Glutamatergic neuron (in vitro differentiated cells): ENCODE measurements around the gene MAP3K10. TPM values are rescaled to one million over a fixed set of nuclear protein-coding genes. Genes with fewer than 3 reads are reported as not detected.

Source experiments
- DNase-seq: peaks from one replicate; pipeline ENCODE4 v3.0.0; 2022
- H3K27ac Mint-ChIP-seq: one replicate; pipeline ENCODE4 v1.8.0; 2020; ENCODE audit warnings: mild to moderate bottlenecking, mixed read lengths, inconsistent platforms; ENCODE audit not compliant: unreplicated experiment
- H3K27me3 Mint-ChIP-seq: one replicate; pipeline ENCODE4 v1.8.0; 2020; ENCODE audit warnings: mild to moderate bottlenecking, moderate library complexity, mixed read lengths, inconsistent platforms; ENCODE audit not compliant: unreplicated experiment
- H3K36me3 Mint-ChIP-seq: one replicate; pipeline ENCODE4 v1.8.0; 2020; ENCODE audit warnings: mild to moderate bottlenecking, mixed read lengths, inconsistent platforms; ENCODE audit not compliant: unreplicated experiment
- H3K4me1 Mint-ChIP-seq: one replicate; pipeline ENCODE4 v1.8.0; 2020; ENCODE audit warnings: mild to moderate bottlenecking, low read depth, mixed read lengths, inconsistent platforms; ENCODE audit not compliant: unreplicated experiment
- H3K4me3 Mint-ChIP-seq: one replicate; pipeline ENCODE4 v1.8.0; 2020; ENCODE audit warnings: mild to moderate bottlenecking, mixed read lengths, inconsistent platforms; ENCODE audit not compliant: unreplicated experiment
- H3K9me3 Mint-ChIP-seq: one replicate; pipeline ENCODE4 v1.8.0; 2020; ENCODE audit warnings: mild to moderate bottlenecking, moderate library complexity, mixed read lengths, inconsistent platforms; ENCODE audit not compliant: unreplicated experiment
- total RNA-seq: library from RNA; stranded (reverse); fragmentation: NEBNext Ultra II Directional; extraction: Animal tissue kit (Norgen Biotek cat#: 25700); gene quantifications from one replicate; pipeline ENCODE4 v1.2.1, GENCODE V29; 2021; ENCODE audit not compliant: unreplicated experiment
- TF ChIP-seq, protein P1 (sequence below): fragments of 200-600 bp; sonication (generic); IDR thresholded peaks from one replicate; pipeline ENCODE4 v1.5.0; 2021; ENCODE audit not compliant: partially characterized antibody, unreplicated experiment

MAP3K10 gene
- total RNA-seq, 1 donor from 2014 or later: 66.9 TPM

DNA sequence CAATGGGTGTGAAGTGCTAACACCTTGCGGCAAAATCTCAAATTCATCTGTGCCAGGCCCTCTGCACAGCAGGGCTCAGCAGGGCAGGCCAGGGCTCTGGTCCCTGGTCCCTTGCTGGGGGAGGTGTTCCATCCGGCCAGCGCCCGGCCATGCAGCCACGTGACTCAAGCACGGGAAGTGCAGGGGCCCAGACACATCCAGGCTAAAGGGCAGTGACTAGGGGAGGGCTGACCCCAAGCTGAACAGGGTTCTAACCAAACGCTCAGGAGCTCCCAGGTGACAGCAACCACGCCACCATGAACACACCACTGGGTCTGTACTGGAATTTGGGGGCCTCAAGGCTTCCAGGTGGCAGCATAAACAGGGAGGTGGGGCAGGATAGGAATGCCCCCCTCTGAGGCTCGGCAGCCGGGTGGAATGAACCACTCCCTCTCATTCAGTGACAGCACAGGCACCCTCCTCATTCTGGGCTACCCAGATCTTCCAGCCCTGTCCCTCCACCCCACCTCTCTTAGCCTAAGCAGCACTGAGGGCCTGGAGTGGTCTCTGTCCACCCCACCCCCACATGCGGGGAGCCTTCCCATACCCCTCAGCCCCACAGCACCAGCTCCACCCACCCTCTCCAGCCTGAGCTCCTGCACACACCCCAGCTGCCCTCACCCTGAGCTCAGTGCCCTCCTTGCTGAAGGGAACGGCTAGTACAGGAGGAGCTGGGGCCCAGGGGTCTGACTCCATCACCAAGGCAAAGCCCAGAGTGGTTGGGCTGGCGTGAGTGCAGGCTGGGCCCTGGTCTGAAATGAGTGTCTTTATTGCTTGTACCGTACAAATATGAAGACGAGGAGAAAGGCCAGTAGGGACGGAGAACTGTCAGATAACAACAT, 40.6 kb downstream of the MAP3K10 start:
- Mint-ChIP-seq H3K4me3 (no peak overlapping the region), H3K27ac (no peak overlapping the region)
- TF ChIP-seq, protein P1, sequence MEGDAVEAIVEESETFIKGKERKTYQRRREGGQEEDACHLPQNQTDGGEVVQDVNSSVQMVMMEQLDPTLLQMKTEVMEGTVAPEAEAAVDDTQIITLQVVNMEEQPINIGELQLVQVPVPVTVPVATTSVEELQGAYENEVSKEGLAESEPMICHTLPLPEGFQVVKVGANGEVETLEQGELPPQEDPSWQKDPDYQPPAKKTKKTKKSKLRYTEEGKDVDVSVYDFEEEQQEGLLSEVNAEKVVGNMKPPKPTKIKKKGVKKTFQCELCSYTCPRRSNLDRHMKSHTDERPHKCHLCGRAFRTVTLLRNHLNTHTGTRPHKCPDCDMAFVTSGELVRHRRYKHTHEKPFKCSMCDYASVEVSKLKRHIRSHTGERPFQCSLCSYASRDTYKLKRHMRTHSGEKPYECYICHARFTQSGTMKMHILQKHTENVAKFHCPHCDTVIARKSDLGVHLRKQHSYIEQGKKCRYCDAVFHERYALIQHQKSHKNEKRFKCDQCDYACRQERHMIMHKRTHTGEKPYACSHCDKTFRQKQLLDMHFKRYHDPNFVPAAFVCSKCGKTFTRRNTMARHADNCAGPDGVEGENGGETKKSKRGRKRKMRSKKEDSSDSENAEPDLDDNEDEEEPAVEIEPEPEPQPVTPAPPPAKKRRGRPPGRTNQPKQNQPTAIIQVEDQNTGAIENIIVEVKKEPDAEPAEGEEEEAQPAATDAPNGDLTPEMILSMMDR: no peak

DNA sequence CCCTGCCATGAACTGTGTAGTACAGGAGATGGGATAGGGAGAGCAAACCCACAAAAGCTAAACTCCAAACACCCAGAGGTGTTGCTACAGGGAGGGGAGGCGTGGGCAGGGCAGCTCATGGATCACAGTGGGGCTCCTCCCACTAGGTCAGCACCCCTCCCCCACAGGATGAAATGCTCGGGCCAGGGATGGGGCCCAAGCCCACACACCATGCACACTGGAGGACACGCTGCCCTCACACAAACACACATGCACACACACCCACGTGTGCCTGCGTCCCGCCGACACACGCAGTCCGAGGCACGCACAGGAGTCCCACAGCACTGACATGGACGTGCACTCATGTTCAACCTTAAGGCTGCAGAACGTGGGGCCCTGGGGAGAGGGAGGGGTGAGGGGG, 41.3 kb downstream of the MAP3K10 start:
- TF ChIP-seq, protein P1: no peak
- no peaks in the 10 kb centered on the region for H3K9me3 Mint-ChIP-seq
- H3K27ac Mint-ChIP-seq: no peak overlapping the region
- H3K36me3 Mint-ChIP-seq: no peaks in the 10 kb centered on the region
- DNase-seq: no peak
- peaks cover 2% of the 10 kb centered on the region for H3K27me3 Mint-ChIP-seq
- peaks cover 5% of the 10 kb centered on the region for H3K4me1 Mint-ChIP-seq
- no peak overlapping the region for H3K4me3 Mint-ChIP-seq

More for the DNA sequence above, 40.6 kb downstream of the MAP3K10 start:
- H3K36me3 Mint-ChIP-seq: no peaks in the 10 kb centered on the region
- no peaks in the 10 kb centered on the region for H3K9me3 Mint-ChIP-seq
- H3K27me3 Mint-ChIP-seq: peaks cover 8% of the 10 kb centered on the region
- no peak for DNase-seq
- peaks cover 5% of the 10 kb centered on the region for H3K4me1 Mint-ChIP-seq

DNA sequence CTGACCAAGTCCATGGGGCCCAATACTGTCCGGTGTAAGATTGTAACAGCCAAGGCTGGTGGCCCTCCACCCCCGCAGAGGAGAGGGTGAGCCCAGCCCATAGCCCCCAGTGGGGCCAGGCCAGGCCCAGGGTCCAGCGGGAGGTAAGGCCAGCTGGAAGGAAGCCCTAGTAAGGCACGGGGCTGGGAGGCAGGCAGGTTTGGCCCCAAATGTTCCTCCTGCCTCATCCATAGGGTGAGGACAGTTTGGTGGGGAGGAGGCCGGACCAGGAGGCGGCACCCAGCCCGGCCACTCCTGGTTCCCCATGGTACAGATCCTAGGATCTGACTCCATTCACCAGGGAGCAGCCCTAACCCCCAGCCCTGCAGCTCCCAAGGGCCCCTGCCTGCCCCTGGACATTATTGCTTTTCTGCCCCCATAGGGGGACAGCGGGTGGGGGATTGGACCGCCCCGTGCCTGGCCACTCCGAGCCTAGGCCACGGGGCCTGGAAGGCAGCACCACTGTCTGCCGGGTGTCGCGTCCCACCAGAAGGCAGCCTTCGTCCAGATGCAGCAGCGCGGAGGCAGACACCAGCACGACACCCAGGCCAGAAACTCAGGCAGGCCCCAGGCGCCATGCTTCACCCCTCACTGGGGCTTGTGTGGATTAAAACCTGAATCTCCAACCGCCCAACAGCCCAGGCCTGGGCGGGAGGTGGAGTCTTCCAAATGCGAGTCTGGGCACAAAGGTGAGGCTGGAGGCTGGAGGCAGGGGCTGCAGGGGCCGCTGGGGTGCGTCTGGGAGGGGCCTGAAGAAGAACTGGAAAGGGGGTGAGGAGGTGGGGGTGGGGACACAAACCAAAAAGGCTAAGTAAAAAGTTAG, 42.0 kb downstream of the MAP3K10 start:
- Mint-ChIP-seq H3K27ac (no peak overlapping the region), H3K4me3 (no peak overlapping the region)
- TF ChIP-seq, protein P1: no peak

DNA sequence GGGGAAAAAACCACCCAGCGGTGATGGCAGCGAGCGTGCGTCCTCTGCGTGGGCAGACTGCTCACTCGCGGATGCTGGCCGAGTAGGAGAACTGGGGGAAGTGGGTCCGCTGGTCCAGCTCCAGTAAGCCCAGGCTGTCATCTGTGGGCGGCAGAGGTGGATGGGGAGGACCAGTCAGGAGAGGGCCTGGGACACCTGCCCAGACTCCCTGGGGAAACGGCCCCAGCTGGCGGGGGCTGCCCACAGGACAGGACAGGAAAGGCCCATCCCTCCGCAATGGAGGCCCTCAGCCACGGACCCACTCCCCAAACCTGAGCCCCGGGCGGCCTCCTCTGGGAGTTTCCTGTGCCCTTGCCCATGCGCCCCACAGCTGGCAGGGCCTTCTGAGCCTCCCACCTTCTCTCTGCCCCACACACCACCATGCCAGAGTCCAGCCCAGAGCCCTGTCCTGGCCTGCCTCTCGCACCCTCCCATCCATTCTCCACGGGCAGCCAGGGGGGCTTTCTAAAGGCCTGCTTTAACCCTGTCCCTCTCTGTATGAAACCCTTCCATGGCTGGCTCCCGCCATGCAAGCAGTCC, 42.7 kb downstream of the MAP3K10 start:
- H3K36me3 Mint-ChIP-seq: no peaks in the 10 kb centered on the region
- H3K27me3 Mint-ChIP-seq: peaks cover 6% of the 10 kb centered on the region
- H3K4me3 Mint-ChIP-seq: no peak overlapping the region
- H3K27ac Mint-ChIP-seq: no peak overlapping the region
- DNase-seq: no peak
- TF ChIP-seq, protein P1: no peak
- peaks cover 5% of the 10 kb centered on the region for H3K4me1 Mint-ChIP-seq
- H3K9me3 Mint-ChIP-seq: no peaks in the 10 kb centered on the region

More for the DNA sequence above, 42.0 kb downstream of the MAP3K10 start:
- Mint-ChIP-seq H3K9me3 (no peaks in the 10 kb centered on the region), H3K4me1 (peaks cover 5% of the 10 kb centered on the region), H3K36me3 (no peaks in the 10 kb centered on the region), H3K27me3 (peaks cover 4% of the 10 kb centered on the region)
- DNase-seq: no peak
